Activated naive CD4-positive, alpha-beta T cell treated with anti-CD3 and anti-CD28 coated beads, Interleukin-2, amount 50 U/mL, for 16 hours (primary cell): ENCODE measurements around the gene RIT2.

Experiments used
- DNase-seq: peaks from one replicate; pipeline ENCODE4 v3.0.0-alpha.2; 2020

The RIT2 gene

GRCh38 chr18:43115076-43115921 is at the start of gene RIT2:
RIT2 (minus strand) TSS chr18:43115685.
- DNase-seq, result no peak

- no peak for DNase-seq
Observed at GRCh38 chr18:43161528-43161927, 46.0 kb upstream of the RIT2 start.

GRCh38 chr18:43160509-43160908 is 45.0 kb upstream of the RIT2 start:
- DNase-seq, result no peak

GRCh38 chr18:43159926-43160325 is 44.4 kb upstream of the RIT2 start:
- DNase-seq, result no peak

- no peak for DNase-seq
Observed at GRCh38 chr18:43159086-43159770, 43.7 kb upstream of the RIT2 start.

- no peak for DNase-seq
Observed at GRCh38 chr18:43158381-43158780, 42.9 kb upstream of the RIT2 start.

- no peak for DNase-seq
Observed at GRCh38 chr18:43155842-43156241, 40.4 kb upstream of the RIT2 start.

- no peak for DNase-seq
Observed at GRCh38 chr18:43148231-43148630, 32.7 kb upstream of the RIT2 start.

- DNase-seq, result no peak
Observed at GRCh38 chr18:43141208-43141607, 25.7 kb upstream of the RIT2 start.

- no peak for DNase-seq
Observed at GRCh38 chr18:43139288-43139946, 23.9 kb upstream of the RIT2 start.

- DNase-seq, result no peak
Observed at GRCh38 chr18:43134876-43135275, 19.4 kb upstream of the RIT2 start.

GRCh38 chr18:43130716-43131260 is 15.3 kb upstream of the RIT2 start:
- DNase-seq, result no peak

- DNase-seq, result no peak
Observed at GRCh38 chr18:43129946-43130524, 14.6 kb upstream of the RIT2 start.

GRCh38 chr18:43125471-43125870 is 10.0 kb upstream of the RIT2 start:
- no peak for DNase-seq

- no peak for DNase-seq
Observed at GRCh38 chr18:43122955-43123354, 7.5 kb upstream of the RIT2 start.

- no peak for DNase-seq
Observed at GRCh38 chr18:43116699-43117294, 1.3 kb upstream of the RIT2 start.

GRCh38 chr18:43113220-43113895 is 2.1 kb downstream of the RIT2 start:
- DNase-seq, result no peak

GRCh38 chr18:43108882-43109281 is 6.6 kb downstream of the RIT2 start:
- no peak for DNase-seq

GRCh38 chr18:43108469-43108868 is 7.0 kb downstream of the RIT2 start:
- DNase-seq, result no peak

GRCh38 chr18:43093646-43094045 is 21.8 kb downstream of the RIT2 start:
- DNase-seq, result no peak

- DNase-seq, result no peak
Observed at GRCh38 chr18:43092539-43092938, 22.9 kb downstream of the RIT2 start.

GRCh38 chr18:43081396-43081795 is 34.1 kb downstream of the RIT2 start:
- DNase-seq, result no peak
